Measurements from ENCODE around the gene PRSS1.
"Not testable (repeated sequence)": the region's sequence is repeated elsewhere in the genome, so short reads cannot be mapped to it uniquely, and the experiment has no call there.

PRSS1 gene

GRCh38 chr7:142754681-142755575 is 5.7 kb downstream of the PRSS1 start:
- TF ChIP-seq EZH2phosphoT487 (IDR thresholded peaks at IDR 0.05; ENCODE audit: borderline replicate concordance, low read length) = no peak
- TF ChIP-seq CTCF (IDR thresholded peaks at IDR 0.05; ENCODE audit: low read depth, low read length, poor library complexity, severe bottlenecking) = no peak
- no peaks in the 10 kb centered on the region for H3F3A ChIP-seq (ENCODE audit: control insufficient read depth, insufficient read depth)
- H3K9me2 ChIP-seq (replicated peaks; ENCODE audit: control insufficient read depth, low read length) = no peaks in the 10 kb centered on the region
- no peaks in the 10 kb centered on the region for H3K79me2 ChIP-seq (ENCODE audit: control insufficient read depth, low read length)
- no peaks in the 10 kb centered on the region for H3K4me1 ChIP-seq (ENCODE audit: control insufficient read depth, low read length)
- no peaks in the 10 kb centered on the region for H4K20me1 ChIP-seq (ENCODE audit: control insufficient read depth, insufficient read depth, low read depth, low read length)
- H3K27ac ChIP-seq (ENCODE audit: low read depth, low read length) = no peak overlapping the region
- H3K27me3 ChIP-seq (ENCODE audit: control insufficient read depth, low read length) = peaks cover 3% of the 10 kb centered on the region; the same call in 1 of the 2 replicates
- H3K4me3 ChIP-seq (ENCODE audit: low read length) = no peak overlapping the region
- H3K9me3 ChIP-seq (ENCODE audit: control insufficient read depth, insufficient read depth, low read length) = no peaks in the 10 kb centered on the region
- H3K4me2 ChIP-seq (ENCODE audit: low read length) = no peak overlapping the region
- H3K36me3 ChIP-seq (ENCODE audit: control insufficient read depth, low read length) = no peaks in the 10 kb centered on the region

GRCh38 chr7:142758312-142758711 is 9.0 kb downstream of the PRSS1 start:
- not testable (repeated sequence) for H4K20me1 ChIP-seq (ENCODE audit: control insufficient read depth, insufficient read depth, low read depth, low read length); H3K4me1 ChIP-seq (ENCODE audit: control insufficient read depth, low read length); H3F3A ChIP-seq (ENCODE audit: control insufficient read depth, insufficient read depth); H3K9me3 ChIP-seq (ENCODE audit: control insufficient read depth, insufficient read depth, low read length); H3K27me3 ChIP-seq (ENCODE audit: control insufficient read depth, low read length); H3K36me3 ChIP-seq (ENCODE audit: control insufficient read depth, low read length); H3K27ac ChIP-seq (ENCODE audit: low read depth, low read length); H3K79me2 ChIP-seq (ENCODE audit: control insufficient read depth, low read length); H3K4me2 ChIP-seq (ENCODE audit: low read length); H3K4me3 ChIP-seq (ENCODE audit: low read length); H3K9me2 ChIP-seq (replicated peaks; ENCODE audit: control insufficient read depth, low read length)

GRCh38 chr7:142759433-142759832 is 10.2 kb downstream of the PRSS1 start:
- H3K9me3 ChIP-seq (ENCODE audit: control insufficient read depth, insufficient read depth, low read length) = no peaks in the 10 kb centered on the region

More at GRCh38 chr7:142759433-142759832, 10.2 kb downstream of the PRSS1 start:
- Histone ChIP-seq H3K79me2 (ENCODE audit: control insufficient read depth, low read length) (no peaks in the 10 kb centered on the region), H4K20me1 (ENCODE audit: control insufficient read depth, insufficient read depth, low read depth, low read length) (no peaks in the 10 kb centered on the region), H3K36me3 (ENCODE audit: control insufficient read depth, low read length) (no peaks in the 10 kb centered on the region), H3K4me3 (ENCODE audit: low read length) (no peak overlapping the region), H3F3A (ENCODE audit: control insufficient read depth, insufficient read depth) (no peaks in the 10 kb centered on the region), H3K9me2 (replicated peaks; ENCODE audit: control insufficient read depth, low read length) (no peaks in the 10 kb centered on the region), H3K4me1 (ENCODE audit: control insufficient read depth, low read length) (no peaks in the 10 kb centered on the region), H3K27me3 (ENCODE audit: control insufficient read depth, low read length) (peaks cover 5% of the 10 kb centered on the region; the same call in 1 of the 2 replicates), H3K27ac (ENCODE audit: low read depth, low read length) (no peak overlapping the region), H3K4me2 (ENCODE audit: low read length) (no peak overlapping the region)
- TF ChIP-seq EZH2phosphoT487 (IDR thresholded peaks at IDR 0.05; ENCODE audit: borderline replicate concordance, low read length) = no peak
- no peak for TF ChIP-seq CTCF (IDR thresholded peaks at IDR 0.05; ENCODE audit: low read depth, low read length, poor library complexity, severe bottlenecking)

All from DOHH2 (cell line).